Measurements from ENCODE around the gene SEPHS1.

The SEPHS1 gene, protein sequence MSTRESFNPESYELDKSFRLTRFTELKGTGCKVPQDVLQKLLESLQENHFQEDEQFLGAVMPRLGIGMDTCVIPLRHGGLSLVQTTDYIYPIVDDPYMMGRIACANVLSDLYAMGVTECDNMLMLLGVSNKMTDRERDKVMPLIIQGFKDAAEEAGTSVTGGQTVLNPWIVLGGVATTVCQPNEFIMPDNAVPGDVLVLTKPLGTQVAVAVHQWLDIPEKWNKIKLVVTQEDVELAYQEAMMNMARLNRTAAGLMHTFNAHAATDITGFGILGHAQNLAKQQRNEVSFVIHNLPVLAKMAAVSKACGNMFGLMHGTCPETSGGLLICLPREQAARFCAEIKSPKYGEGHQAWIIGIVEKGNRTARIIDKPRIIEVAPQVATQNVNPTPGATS

GRCh38 chr10:13348216-13349017 is at the start of gene SEPHS1:
Gene SEPHS1 (minus strand): TSS chr10:13348293. CDS start chr10:13344950, 3,343 bp downstream.
- Histone ChIP-seq H3K27me3 (ENCODE audit: control insufficient read depth, insufficient read depth, low read length) (no peaks in the 10 kb centered on the region), H3K4me2 (ENCODE audit: low read length) (peak within 1 kb of the TSS; percentile 96), H3K9me3 (ENCODE audit: control insufficient read depth, low read length) (no peaks in the 10 kb centered on the region), H3K9ac (peak within 1 kb of the TSS; percentile 92), H3K4me1 (peaks cover 4% of the 10 kb centered on the region), H3K36me3 (ENCODE audit: control insufficient read depth, insufficient read depth, low read length) (no peaks in the 10 kb centered on the region), H3K79me2 (peaks cover 10% of the 10 kb centered on the region), H3K27ac (peak within 1 kb of the TSS; percentile 88), H3K4me3 (ENCODE audit: low read depth, low read length) (peak within 1 kb of the TSS; percentile 77), H2AFZ (peak within 1 kb of the TSS; percentile 86)
- TF ChIP-seq, protein P1, sequence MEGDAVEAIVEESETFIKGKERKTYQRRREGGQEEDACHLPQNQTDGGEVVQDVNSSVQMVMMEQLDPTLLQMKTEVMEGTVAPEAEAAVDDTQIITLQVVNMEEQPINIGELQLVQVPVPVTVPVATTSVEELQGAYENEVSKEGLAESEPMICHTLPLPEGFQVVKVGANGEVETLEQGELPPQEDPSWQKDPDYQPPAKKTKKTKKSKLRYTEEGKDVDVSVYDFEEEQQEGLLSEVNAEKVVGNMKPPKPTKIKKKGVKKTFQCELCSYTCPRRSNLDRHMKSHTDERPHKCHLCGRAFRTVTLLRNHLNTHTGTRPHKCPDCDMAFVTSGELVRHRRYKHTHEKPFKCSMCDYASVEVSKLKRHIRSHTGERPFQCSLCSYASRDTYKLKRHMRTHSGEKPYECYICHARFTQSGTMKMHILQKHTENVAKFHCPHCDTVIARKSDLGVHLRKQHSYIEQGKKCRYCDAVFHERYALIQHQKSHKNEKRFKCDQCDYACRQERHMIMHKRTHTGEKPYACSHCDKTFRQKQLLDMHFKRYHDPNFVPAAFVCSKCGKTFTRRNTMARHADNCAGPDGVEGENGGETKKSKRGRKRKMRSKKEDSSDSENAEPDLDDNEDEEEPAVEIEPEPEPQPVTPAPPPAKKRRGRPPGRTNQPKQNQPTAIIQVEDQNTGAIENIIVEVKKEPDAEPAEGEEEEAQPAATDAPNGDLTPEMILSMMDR (IDR thresholded peaks at IDR 0.05): no peak

DNA sequence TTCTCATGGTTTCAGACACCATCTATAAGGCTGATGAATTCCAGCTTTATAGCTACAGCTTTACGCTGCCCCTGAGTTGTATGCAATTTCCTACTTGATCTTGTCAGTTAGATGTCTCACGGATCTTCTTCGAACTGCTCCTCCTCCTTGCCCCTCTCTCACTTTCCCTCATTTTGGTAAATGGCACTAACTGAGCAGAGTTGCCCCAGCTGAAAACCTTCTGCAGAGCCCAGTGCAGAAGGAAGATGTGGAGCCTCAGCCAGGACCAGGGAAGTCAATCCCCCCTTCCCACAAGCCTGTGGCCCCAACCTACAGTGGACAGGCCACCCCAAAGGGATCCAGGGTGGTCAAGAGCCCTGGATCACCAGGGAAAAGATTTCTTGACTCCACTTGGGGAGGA is 49.0 kb upstream of the SEPHS1 start:
- TF ChIP-seq, protein P1 (IDR thresholded peaks at IDR 0.05): no peak
- no peak overlapping the region for H3K9ac ChIP-seq

DNA sequence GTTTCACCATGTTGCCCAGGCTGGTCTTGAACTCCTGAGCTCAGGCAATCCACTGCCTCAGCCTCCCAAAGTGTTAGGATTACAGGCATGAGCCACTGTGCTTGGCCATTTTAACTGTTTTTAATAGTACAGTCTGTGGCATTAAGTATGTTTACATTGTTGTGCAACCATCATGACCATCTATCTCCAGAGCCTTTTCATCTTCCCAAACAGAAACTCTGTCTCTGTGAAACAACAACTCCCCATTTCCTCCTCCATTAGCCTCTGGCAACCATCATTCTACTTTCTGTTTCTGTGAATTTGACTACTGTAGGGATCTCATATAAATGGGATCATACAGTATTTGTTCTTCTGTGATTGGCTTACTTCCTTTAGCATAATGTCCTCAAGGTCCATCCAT is 48.3 kb upstream of the SEPHS1 start:
- H3K36me3 ChIP-seq (ENCODE audit: control insufficient read depth, insufficient read depth, low read length): no peaks in the 10 kb centered on the region
- TF ChIP-seq, protein P1 (IDR thresholded peaks at IDR 0.05): no peak
- no peaks in the 10 kb centered on the region for H3K9me3 ChIP-seq (ENCODE audit: control insufficient read depth, low read length)
- H3K27ac ChIP-seq: no peak overlapping the region
- no peaks in the 10 kb centered on the region for H3K79me2 ChIP-seq
- H3K4me3 ChIP-seq (ENCODE audit: low read depth, low read length): no peak overlapping the region
- no peaks in the 10 kb centered on the region for H3K4me1 ChIP-seq
- H3K27me3 ChIP-seq (ENCODE audit: control insufficient read depth, insufficient read depth, low read length): no peaks in the 10 kb centered on the region
- no peak overlapping the region for H2AFZ ChIP-seq
- no peak overlapping the region for H3K4me2 ChIP-seq (ENCODE audit: low read length)
- no peak overlapping the region for H3K9ac ChIP-seq

More for the DNA sequence above, 49.0 kb upstream of the SEPHS1 start:
- Histone ChIP-seq H2AFZ (no peak overlapping the region), H3K79me2 (no peaks in the 10 kb centered on the region), H3K4me2 (ENCODE audit: low read length) (no peak overlapping the region), H3K4me1 (no peaks in the 10 kb centered on the region), H3K27ac (no peak overlapping the region), H3K4me3 (ENCODE audit: low read depth, low read length) (no peak overlapping the region), H3K36me3 (ENCODE audit: control insufficient read depth, insufficient read depth, low read length) (no peaks in the 10 kb centered on the region), H3K27me3 (ENCODE audit: control insufficient read depth, insufficient read depth, low read length) (no peaks in the 10 kb centered on the region), H3K9me3 (ENCODE audit: control insufficient read depth, low read length) (no peaks in the 10 kb centered on the region)

GRCh38 chr10:13395540-13395939 is 47.4 kb upstream of the SEPHS1 start:
- H3K9ac ChIP-seq: no peak overlapping the region
- H2AFZ ChIP-seq: no peak overlapping the region
- H3K4me2 ChIP-seq (ENCODE audit: low read length): no peak overlapping the region
- no peaks in the 10 kb centered on the region for H3K9me3 ChIP-seq (ENCODE audit: control insufficient read depth, low read length)
- no peaks in the 10 kb centered on the region for H3K79me2 ChIP-seq
- H3K27me3 ChIP-seq (ENCODE audit: control insufficient read depth, insufficient read depth, low read length): no peaks in the 10 kb centered on the region
- H3K4me1 ChIP-seq: no peaks in the 10 kb centered on the region
- no peak overlapping the region for H3K4me3 ChIP-seq (ENCODE audit: low read depth, low read length)
- H3K27ac ChIP-seq: no peak overlapping the region
- H3K36me3 ChIP-seq (ENCODE audit: control insufficient read depth, insufficient read depth, low read length): no peaks in the 10 kb centered on the region
- TF ChIP-seq, protein P1 (IDR thresholded peaks at IDR 0.05): no peak

Data from parathyroid adenoma (tissue), 2 donors.